ENCODE data around the gene DSCAM. TPM values are rescaled to one million over a fixed set of nuclear protein-coding genes. Genes with fewer than 3 reads are reported as not detected.

Gene DSCAM
- total and polyA plus RNA-seq, 2 donors (not counting 1 experiment from before 2014, with no cell fraction given): not detected

- H2AFZ ChIP-seq (ENCODE audit: insufficient read depth, low read depth, low read length, poor library complexity, severe bottlenecking): no peak overlapping the region
- H3K4me3 Mint-ChIP-seq: no peak overlapping the region
- 86% methylated on average over 1 of the region's 6 CpGs for WGBS (ENCODE audit: insufficient coverage)
- ChIA-PET CTCF (no interaction called here), POLR2A (no interaction called here)
- no peak overlapping the region for H3K4me2 ChIP-seq (replicated peaks; ENCODE audit: low read depth, low read length, poor library complexity, severe bottlenecking)
- H3K4me3 ChIP-seq (ENCODE audit: control extremely low read depth in 1 of 5, extremely low read depth in 1 of 5, insufficient read depth in 1 of 5, low read depth in 2 of 5, low read length in 4 of 5): no peak overlapping the region
- no peaks in the 10 kb centered on the region for H4K20me1 ChIP-seq (ENCODE audit: control insufficient read depth, insufficient read depth, low read length, poor library complexity, severe bottlenecking)
- no peak overlapping the region for H3K9ac ChIP-seq (ENCODE audit: low read length)
- H3K27me3 ChIP-seq (replicated peaks in 1 of 4; ENCODE audit: control extremely low read depth in 1 of 4, control insufficient read depth in 3 of 4, insufficient read depth in 4 of 4, low read length in 3 of 4): no peaks in the 10 kb centered on the region
- intact Hi-C loops (cut with micrococcal nuclease): no loop called here
- TF ChIP-seq CTCF (IDR thresholded peaks at IDR 0.05) (no peak), EZH2 (IDR thresholded peaks at IDR 0.05; ENCODE audit: borderline replicate concordance, insufficient read depth, low read depth, low read length, poor library complexity, severe bottlenecking) (no peak)
- H3K79me2 ChIP-seq (ENCODE audit: control insufficient read depth, insufficient read depth, low read length): no peaks in the 10 kb centered on the region
- no peaks in the 10 kb centered on the region for H3K27me3 Mint-ChIP-seq
- no peaks in the 10 kb centered on the region for H3K9me3 Mint-ChIP-seq (ENCODE audit: insufficient read depth)
- no peaks in the 10 kb centered on the region for H3K36me3 ChIP-seq (replicated peaks in 1 of 2; ENCODE audit: control extremely low read depth in 1 of 2, control insufficient read depth in 1 of 2, extremely low read depth in 1 of 2, insufficient read depth in 2 of 2, low read length in 1 of 2)
- no peak overlapping the region for H3K27ac ChIP-seq (ENCODE audit: low read length in 2 of 2)
- ATAC-seq (ENCODE audit: low read depth) (no peak), DNase-seq (no peak)
- no peak overlapping the region for H3K27ac Mint-ChIP-seq
- no peaks in the 10 kb centered on the region for H3K4me1 Mint-ChIP-seq
- H3K4me1 ChIP-seq (ENCODE audit: control insufficient read depth in 2 of 2, insufficient read depth in 2 of 2, low read length in 2 of 2): no peaks in the 10 kb centered on the region
- H3K9me3 ChIP-seq (ENCODE audit: control extremely low read depth in 1 of 3, control insufficient read depth in 2 of 3, insufficient read depth in 1 of 3, low read length in 2 of 3): peaks cover 0 to 8% (median 0%) of the 10 kb centered on the region in 3 donors
These were observed 673.1 kb downstream of the DSCAM start for GRCh38 chr21:40173816-40174215.

- no peak overlapping the region for H2AFZ ChIP-seq (ENCODE audit: insufficient read depth, low read depth, low read length, poor library complexity, severe bottlenecking)
- H4K20me1 ChIP-seq (ENCODE audit: control insufficient read depth, insufficient read depth, low read length, poor library complexity, severe bottlenecking): no peaks in the 10 kb centered on the region
- CTCF ChIA-PET: no interaction called here
- intact Hi-C loops (cut with micrococcal nuclease): no loop called here
- H3K9ac ChIP-seq (ENCODE audit: low read length): no peak overlapping the region
- H3K36me3 ChIP-seq (replicated peaks in 1 of 2; ENCODE audit: control extremely low read depth in 1 of 2, control insufficient read depth in 1 of 2, extremely low read depth in 1 of 2, insufficient read depth in 2 of 2, low read length in 1 of 2): no peaks in the 10 kb centered on the region
- H3K9me3 ChIP-seq (ENCODE audit: control extremely low read depth in 1 of 3, control insufficient read depth in 2 of 3, insufficient read depth in 1 of 3, low read length in 2 of 3): peaks cover 0 to 6% (median 0%) of the 10 kb centered on the region in 3 donors
- ATAC-seq (ENCODE audit: low read depth) (no peak), DNase-seq (no peak)
- Mint-ChIP-seq H3K4me1 (no peaks in the 10 kb centered on the region), H3K27me3 (no peaks in the 10 kb centered on the region), H3K9me3 (ENCODE audit: insufficient read depth) (peaks cover 2% of the 10 kb centered on the region), H3K4me3 (no peak overlapping the region), H3K27ac (no peak overlapping the region)
- POLR2A ChIA-PET: no interaction called here
- no peaks in the 10 kb centered on the region for H3K27me3 ChIP-seq (replicated peaks in 1 of 4; ENCODE audit: control extremely low read depth in 1 of 4, control insufficient read depth in 3 of 4, insufficient read depth in 4 of 4, low read length in 3 of 4)
- no peak overlapping the region for H3K27ac ChIP-seq (ENCODE audit: low read length in 2 of 2)
- no peak for TF ChIP-seq CTCF (IDR thresholded peaks at IDR 0.05)
- no peak for TF ChIP-seq EZH2 (IDR thresholded peaks at IDR 0.05; ENCODE audit: borderline replicate concordance, insufficient read depth, low read depth, low read length, poor library complexity, severe bottlenecking)
- H3K4me1 ChIP-seq (ENCODE audit: control insufficient read depth in 2 of 2, insufficient read depth in 2 of 2, low read length in 2 of 2): no peaks in the 10 kb centered on the region
- H3K79me2 ChIP-seq (ENCODE audit: control insufficient read depth, insufficient read depth, low read length): no peaks in the 10 kb centered on the region
- 95% methylated on average over 9 of the region's 11 CpGs for WGBS (ENCODE audit: insufficient coverage)
- no peak overlapping the region for H3K4me3 ChIP-seq (ENCODE audit: control extremely low read depth in 1 of 5, extremely low read depth in 1 of 5, insufficient read depth in 1 of 5, low read depth in 2 of 5, low read length in 4 of 5)
- H3K4me2 ChIP-seq (replicated peaks; ENCODE audit: low read depth, low read length, poor library complexity, severe bottlenecking): no peak overlapping the region
These were observed 677.0 kb downstream of the DSCAM start for GRCh38 chr21:40169971-40170370.
